ENCODE results near the gene KMT2C. TPM values are rescaled to one million over a fixed set of nuclear protein-coding genes. Genes with fewer than 3 reads are reported as not detected.

KMT2C gene
- total and polyA plus RNA-seq, 2 of the 8 experiments (the other 6 are each of a cell fraction or from before 2014, with no cell fraction given): 9.1 to 40.8 TPM

- H3K18ac ChIP-seq (ENCODE audit: extremely low read depth, low read length): no peak overlapping the region
- TF ChIP-seq, protein P1, sequence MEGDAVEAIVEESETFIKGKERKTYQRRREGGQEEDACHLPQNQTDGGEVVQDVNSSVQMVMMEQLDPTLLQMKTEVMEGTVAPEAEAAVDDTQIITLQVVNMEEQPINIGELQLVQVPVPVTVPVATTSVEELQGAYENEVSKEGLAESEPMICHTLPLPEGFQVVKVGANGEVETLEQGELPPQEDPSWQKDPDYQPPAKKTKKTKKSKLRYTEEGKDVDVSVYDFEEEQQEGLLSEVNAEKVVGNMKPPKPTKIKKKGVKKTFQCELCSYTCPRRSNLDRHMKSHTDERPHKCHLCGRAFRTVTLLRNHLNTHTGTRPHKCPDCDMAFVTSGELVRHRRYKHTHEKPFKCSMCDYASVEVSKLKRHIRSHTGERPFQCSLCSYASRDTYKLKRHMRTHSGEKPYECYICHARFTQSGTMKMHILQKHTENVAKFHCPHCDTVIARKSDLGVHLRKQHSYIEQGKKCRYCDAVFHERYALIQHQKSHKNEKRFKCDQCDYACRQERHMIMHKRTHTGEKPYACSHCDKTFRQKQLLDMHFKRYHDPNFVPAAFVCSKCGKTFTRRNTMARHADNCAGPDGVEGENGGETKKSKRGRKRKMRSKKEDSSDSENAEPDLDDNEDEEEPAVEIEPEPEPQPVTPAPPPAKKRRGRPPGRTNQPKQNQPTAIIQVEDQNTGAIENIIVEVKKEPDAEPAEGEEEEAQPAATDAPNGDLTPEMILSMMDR (IDR thresholded peaks at IDR 0.05; ENCODE audit: control extremely low read depth in 1 of 3, insufficient read depth in 1 of 3, low read depth in 1 of 3, low read length in 3 of 3): peak; percentile 37 to 76 (median 60)
- no peak for TF ChIP-seq CEBPB (IDR thresholded peaks at IDR 0.05; ENCODE audit: low read depth, low read length)
- peak; percentile 72 to 76 for TF ChIP-seq RAD21 (IDR thresholded peaks at IDR 0.05 in 1 of 2, conservative IDR thresholded peaks at IDR 0.05 in 1 of 2; ENCODE audit: low read depth in 2 of 2, low read length in 2 of 2)
- ChIA-PET CTCF (ENCODE audit: partially characterized antibody) (interaction anchor here (0.6 to 2.1 kb wide), 21 partner anchors 8 to 513 kb away, joined by 3 to 8 read pairs (median 3); partner anchors contain the start of gene GALNTL5), POLR2A (ENCODE audit: partially characterized antibody) (no interaction called here)
- no peak overlapping the region for H2BK120ac ChIP-seq (replicated peaks; ENCODE audit: low read depth, low read length)
- H3K23ac ChIP-seq (ENCODE audit: insufficient read length): no peak overlapping the region
- no peak overlapping the region for H2AFZ ChIP-seq (ENCODE audit: low read length)
- no peak overlapping the region for H3K9ac ChIP-seq (replicated peaks in 1 of 4; ENCODE audit: extremely low read depth in 1 of 4, low read depth in 3 of 4, low read length in 3 of 4)
- H2BK5ac ChIP-seq (ENCODE audit: low read depth, low read length): no peak overlapping the region
- no peak overlapping the region for H4K8ac ChIP-seq (ENCODE audit: extremely low read depth, insufficient read depth, low read length)
- peaks cover 5 to 50% (median 38%) of the 10 kb centered on the region in 4 experiments; a peak in 7 of 8 replicates for H3K36me3 ChIP-seq (ENCODE audit: control insufficient read depth in 2 of 4, insufficient read depth in 4 of 4, low read length in 3 of 4)
- WGBS, 2 experiments (ENCODE audit: extremely low coverage in 1 of 2, insufficient coverage in 1 of 2, insufficient read length in 1 of 2, insufficient replicate concordance in 2 of 2, low coverage in 1 of 2, low lambda C conversion rate in 2 of 2, missing lambda C conversion rate in 1 of 2): 88% methylated on average over 4 of the region's 4 CpGs; no CpG with 5 or more reads in 1 of the 2 experiments
- no peak overlapping the region for H3K27ac ChIP-seq (ENCODE audit: low read depth, low read length)
- FAIRE-seq: no peak
- H3K4me3 ChIP-seq (ENCODE audit: extremely low read depth in 1 of 4, insufficient read depth in 2 of 4, low read depth in 3 of 4, low read length in 4 of 4): no peak overlapping the region
- no peak overlapping the region for H3K4me2 ChIP-seq (ENCODE audit: insufficient read depth in 1 of 2, low read depth in 2 of 2, low read length in 2 of 2)
- no peak overlapping the region for H3K14ac ChIP-seq (ENCODE audit: insufficient read length)
- H3K79me2 ChIP-seq (ENCODE audit: control insufficient read depth in 1 of 2, insufficient read depth in 2 of 2, low read length in 2 of 2): no peaks in the 10 kb centered on the region
- H3K9me3 ChIP-seq (ENCODE audit: insufficient read depth in 2 of 2, low read depth in 1 of 2, low read length in 1 of 2): no peaks in the 10 kb centered on the region
- H3K4me1 ChIP-seq (replicated peaks in 1 of 4; ENCODE audit: control insufficient read depth in 3 of 4, insufficient read depth in 4 of 4, low read length in 3 of 4): no peaks in the 10 kb centered on the region
- no peaks in the 10 kb centered on the region; the same call in 1 of the 2 replicates for H3K79me1 ChIP-seq (ENCODE audit: low read depth, low read length)
- H2BK12ac ChIP-seq (ENCODE audit: low read depth, low read length): no peak overlapping the region; the same call in 1 of the 2 replicates
- no peak overlapping the region for H2BK20ac ChIP-seq (ENCODE audit: low read length)
- no peak overlapping the region for H3K4ac ChIP-seq (replicated peaks; ENCODE audit: insufficient read length, low read depth, low read length)
- H3K23me2 ChIP-seq (ENCODE audit: low read depth, low read length): no peaks in the 10 kb centered on the region
- DNase-seq (ENCODE audit: low read depth in 1 of 2, low spot score in 2 of 2): no peak
- no peaks in the 10 kb centered on the region for H3K27me3 ChIP-seq (replicated peaks in 1 of 4; ENCODE audit: control insufficient read depth in 3 of 4, extremely low read depth in 1 of 4, insufficient read depth in 3 of 4, low read length in 3 of 4)
- no peak overlapping the region for H2AK5ac ChIP-seq (ENCODE audit: low read depth, low read length)
- H4K20me1 ChIP-seq (replicated peaks in 1 of 2; ENCODE audit: control insufficient read depth in 1 of 2, insufficient read depth in 2 of 2, low read length in 2 of 2): peaks cover 0 to 4% of the 10 kb centered on the region in 2 experiments
- no peak overlapping the region for H3K56ac ChIP-seq (replicated peaks; ENCODE audit: insufficient read length, low read depth, low read length)
- H4K91ac ChIP-seq (replicated peaks; ENCODE audit: insufficient read length, low read length): no peak overlapping the region
- no peak overlapping the region for H4K5ac ChIP-seq (ENCODE audit: insufficient read length, low read depth, low read length)
- no peak overlapping the region for H2BK15ac ChIP-seq (ENCODE audit: low read length)
Measured at GRCh38 chr7:152145853-152146466, 289.8 kb downstream of the KMT2C start.

Measured in H1 (cell line).